Activated naive CD4-positive, alpha-beta T cell treated with anti-CD3 and anti-CD28 coated beads, Interleukin-2, amount 50 U/mL, for 16 hours (primary cell): Measurements from ENCODE around the gene PRH2.

Experiments used
- DNase-seq: peaks from one replicate; pipeline ENCODE4 v3.0.0-alpha.2; 2020

The PRH2 gene

GRCh38 chr12:10928746-10929286, at the start of gene PRH2:
Gene PRH2 (plus strand): TSS chr12:10929236. CDS start chr12:10929274, 38 bp downstream.
- no peak for DNase-seq

DNA sequence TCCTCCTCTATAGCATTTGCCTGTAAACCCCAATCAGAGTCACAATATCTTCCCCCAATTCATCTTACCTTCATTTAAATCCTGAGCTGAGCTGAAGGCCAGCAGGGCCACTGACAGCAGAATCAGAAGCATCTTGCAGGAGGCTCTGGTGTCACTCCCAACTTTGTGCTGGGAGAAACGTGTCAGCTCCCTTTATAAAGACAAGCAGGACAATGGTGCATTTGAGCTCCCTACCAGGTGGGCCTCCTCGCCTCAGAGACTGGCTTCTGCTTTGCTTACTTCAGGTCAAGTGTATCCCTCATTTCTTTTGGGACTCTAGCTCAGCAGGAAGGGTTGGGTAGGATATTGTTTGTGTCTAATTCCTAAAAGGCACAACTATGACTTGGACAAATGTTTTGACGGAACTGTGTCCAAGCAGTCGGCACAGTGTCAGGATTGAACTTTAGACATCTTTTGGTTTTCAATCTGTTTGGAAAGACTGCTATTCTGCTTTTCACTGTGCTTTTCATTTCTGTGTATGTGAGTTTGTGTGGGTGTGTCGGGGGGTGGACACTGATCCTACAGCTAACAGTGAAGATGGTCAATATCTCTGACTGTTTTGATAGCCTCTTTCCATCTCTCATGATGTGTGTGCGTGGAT, 44.8 kb upstream of the PRH2 start, which contains the start of gene PRH1:
Gene PRH1, minus strand, starts transcription at position 170 of the 640 bp plus-strand sequence. Its CDS starts 38 bp downstream, at position 132.
- no peak for DNase-seq

DNA sequence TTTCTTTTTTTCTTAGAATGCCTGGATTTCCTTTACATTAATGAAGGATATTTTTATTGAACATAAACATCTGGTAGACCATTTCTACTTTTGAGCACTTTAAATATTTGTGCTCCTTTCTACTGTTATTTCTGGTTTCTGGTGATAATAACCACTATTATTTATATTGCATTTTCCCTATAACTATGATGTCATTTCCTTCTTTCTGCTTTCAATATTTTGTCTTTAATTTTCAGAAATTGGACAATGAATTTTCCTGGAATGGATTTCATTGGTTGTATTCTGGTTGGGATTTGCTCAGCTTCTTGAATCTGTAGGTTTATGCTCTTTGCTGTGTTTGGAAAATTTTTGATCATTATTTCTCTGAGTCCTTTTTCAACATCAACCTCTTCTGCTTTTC, 39.8 kb upstream of the PRH2 start:
- DNase-seq: no peak

- no peak for DNase-seq
Observed at GRCh38 chr12:10891937-10892336, 37.1 kb upstream of the PRH2 start.

DNA sequence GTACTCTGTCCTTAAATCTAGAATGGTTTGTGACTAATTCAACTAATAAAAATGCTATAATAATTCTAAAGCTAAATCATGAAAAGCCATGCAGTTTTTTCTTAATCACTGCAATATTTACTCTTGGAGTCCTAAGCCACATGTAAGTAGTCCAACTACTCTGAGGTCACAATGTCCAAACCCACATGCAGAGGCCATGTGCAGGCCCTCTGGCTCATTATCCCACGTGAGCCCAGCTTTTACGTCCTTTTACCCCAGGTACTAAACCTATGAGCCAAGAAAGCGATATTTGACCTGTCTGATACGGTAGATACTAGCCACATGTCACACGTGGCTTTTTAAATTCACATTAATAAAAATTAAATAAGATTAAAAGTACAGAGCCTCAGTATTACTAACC, 32.2 kb upstream of the PRH2 start:
- no peak for DNase-seq

DNA sequence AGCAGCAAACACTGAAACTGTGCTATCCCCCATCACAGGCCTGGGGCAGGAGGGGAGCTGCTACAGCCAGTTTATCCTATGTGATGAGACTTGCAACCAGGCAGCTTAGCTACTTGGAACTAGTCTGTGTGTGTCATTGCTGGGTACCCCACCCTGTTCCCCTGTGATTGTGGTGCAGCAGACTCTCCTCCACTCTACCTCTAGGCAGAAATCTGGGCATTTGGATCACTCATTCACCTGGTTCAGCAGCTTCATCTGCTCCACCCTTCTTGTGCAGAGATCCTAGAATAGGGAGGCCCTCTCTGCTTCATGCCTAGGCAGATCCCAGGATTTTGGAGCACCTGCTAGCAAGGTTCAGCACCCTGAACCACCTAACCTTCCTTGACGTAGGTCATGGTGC, 28.5 kb upstream of the PRH2 start:
- DNase-seq: no peak

DNA sequence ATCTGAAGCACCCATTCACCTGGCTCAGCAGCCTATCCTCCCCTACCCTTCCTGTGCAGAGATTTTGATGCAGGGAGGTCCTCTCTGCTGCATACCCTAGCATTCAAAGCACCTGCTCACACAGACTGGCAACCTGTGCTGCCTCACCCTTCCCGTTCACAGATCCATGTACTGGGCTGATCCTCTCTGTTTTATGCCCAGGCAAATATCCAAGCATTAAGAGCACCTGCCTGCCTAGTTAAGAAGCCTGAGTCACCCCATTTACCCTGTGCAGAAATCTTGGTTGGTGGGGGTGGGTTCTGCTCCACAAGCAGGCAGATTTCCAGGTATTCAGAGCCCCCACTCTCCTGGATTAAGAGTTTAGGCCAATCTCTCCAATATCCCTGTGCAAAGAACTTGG, 28.1 kb upstream of the PRH2 start:
- DNase-seq: no peak

- no peak for DNase-seq
Observed at GRCh38 chr12:10901427-10901826, 27.6 kb upstream of the PRH2 start.

- DNase-seq: no peak
Observed at GRCh38 chr12:10904686-10905085, 24.4 kb upstream of the PRH2 start.

DNA sequence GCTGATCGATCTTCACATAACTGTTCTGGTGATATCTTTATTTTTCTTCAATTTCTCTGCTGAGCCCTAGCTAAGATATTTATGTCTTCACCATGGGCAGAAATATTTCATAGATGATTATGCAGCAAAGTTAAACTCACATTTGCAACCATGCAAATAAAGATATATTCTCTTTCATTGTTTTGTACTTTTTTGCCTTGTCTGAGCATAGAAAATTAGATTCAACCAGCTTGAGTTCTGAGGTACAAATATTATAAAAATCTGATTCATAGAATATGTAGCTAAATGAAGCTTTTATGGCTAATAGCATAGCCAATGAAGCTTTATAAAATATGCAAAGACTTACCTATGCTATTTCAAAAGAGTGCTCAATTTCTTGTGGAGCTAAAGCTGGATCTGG, 19.6 kb upstream of the PRH2 start, which contains the start of gene TAS2R13:
Gene TAS2R13, minus strand, starts transcription at position 101 of the 400 bp plus-strand sequence. CDS start 264 bp downstream, outside the sequence.
- DNase-seq: no peak

DNA sequence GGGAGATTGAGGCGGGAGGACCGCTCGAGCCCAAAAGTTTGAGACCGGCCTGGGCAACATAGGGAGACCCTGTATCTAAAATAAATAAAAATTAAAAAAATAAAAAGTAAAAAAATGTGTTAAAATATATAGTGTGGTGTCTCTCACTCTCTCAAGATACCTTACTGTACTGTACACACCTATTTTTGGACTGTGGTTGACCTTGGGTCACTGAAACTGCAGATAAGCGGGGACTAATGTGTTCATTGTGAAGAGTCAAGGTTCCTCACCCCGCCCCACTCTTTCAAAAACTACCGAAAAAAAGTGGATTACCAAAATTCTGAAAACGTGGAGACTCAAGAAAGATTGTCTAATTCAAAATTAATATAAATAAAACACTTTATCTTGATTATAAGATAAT, 18.7 kb upstream of the PRH2 start:
- DNase-seq: no peak

- DNase-seq: no peak
Observed at GRCh38 chr12:10919809-10920208, 9.2 kb upstream of the PRH2 start.

- no peak for DNase-seq
Observed at GRCh38 chr12:10926269-10926668, 2.8 kb upstream of the PRH2 start.

DNA sequence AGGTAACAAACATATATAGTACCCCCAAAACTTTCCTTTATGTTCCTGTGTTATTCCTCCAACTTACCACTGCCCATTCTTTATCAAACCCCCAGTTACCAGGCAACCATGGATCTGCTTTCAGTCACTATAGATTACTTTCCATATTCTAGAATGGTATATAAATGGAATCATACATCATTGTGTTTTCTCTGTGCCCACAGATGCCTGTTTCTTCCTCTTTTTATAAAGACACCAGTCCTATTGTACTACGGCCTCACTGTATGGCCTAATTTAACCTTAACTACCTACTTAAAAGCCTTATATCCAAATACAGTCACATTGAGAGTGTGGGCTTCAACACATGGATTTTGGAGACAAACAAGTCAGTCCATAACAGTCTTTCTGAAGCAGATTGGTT, 7.5 kb downstream of the PRH2 start:
- DNase-seq: no peak

DNA sequence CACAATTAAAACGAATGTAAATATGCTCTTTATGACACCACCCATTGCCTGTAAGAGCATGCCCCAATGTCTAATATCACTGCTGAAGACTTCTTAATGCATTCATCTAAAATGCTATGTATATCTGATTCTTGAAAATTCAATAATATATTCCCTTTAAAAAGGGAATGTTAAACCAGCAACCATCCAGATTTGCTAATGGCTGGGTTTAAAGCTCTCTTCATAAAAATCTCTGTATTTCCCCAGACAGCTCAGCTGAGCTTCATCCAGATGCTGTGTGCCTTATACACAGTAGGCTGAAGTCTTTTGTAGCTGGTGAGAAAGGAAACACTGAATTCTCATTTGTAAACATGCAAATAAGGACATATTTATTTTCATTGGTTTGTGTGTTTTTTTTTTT, 10.1 kb downstream of the PRH2 start, which contains the start of gene TAS2R14:
Gene TAS2R14, minus strand, starts transcription at position 101 of the 400 bp plus-strand sequence. Its CDS starts 56 bp downstream, at position 45.
- DNase-seq: no peak

DNA sequence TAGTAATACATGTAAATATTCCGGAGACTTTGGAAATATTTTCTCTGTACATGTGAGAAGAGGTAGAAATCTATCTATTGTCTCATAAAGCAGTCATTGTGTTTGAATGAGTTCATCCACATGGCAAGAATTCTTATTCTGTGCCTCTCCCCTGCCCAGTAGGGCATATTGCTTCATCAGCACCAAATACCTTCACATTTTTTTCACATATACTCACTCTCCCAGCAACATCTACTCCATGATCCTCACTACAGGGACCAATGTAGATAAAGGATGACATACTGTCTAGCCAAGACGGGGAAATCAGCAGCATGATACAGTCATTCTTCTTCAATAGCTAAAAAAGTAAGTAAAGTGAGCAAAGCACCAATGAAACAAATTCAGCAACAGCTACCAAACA, 11.4 kb downstream of the PRH2 start:
- no peak for DNase-seq

DNA sequence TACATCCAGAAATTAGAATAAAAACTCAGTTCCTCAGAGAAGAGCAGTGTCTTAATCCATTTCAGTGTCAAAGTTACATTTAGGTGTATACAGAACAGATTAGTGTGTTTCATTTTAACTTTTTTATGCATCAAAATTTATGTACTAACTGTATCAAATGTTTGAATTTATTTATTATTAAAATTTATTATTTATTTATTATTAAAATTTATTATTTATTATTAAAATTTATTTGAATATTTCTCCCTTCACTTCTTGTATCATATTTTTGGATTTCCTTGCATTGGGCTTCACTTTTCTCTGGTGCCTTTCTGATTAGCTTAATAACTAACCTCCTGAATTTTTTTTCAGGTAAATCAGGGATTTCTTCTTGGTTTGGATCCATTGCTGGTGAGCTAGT, 12.3 kb downstream of the PRH2 start:
- no peak for DNase-seq

DNA sequence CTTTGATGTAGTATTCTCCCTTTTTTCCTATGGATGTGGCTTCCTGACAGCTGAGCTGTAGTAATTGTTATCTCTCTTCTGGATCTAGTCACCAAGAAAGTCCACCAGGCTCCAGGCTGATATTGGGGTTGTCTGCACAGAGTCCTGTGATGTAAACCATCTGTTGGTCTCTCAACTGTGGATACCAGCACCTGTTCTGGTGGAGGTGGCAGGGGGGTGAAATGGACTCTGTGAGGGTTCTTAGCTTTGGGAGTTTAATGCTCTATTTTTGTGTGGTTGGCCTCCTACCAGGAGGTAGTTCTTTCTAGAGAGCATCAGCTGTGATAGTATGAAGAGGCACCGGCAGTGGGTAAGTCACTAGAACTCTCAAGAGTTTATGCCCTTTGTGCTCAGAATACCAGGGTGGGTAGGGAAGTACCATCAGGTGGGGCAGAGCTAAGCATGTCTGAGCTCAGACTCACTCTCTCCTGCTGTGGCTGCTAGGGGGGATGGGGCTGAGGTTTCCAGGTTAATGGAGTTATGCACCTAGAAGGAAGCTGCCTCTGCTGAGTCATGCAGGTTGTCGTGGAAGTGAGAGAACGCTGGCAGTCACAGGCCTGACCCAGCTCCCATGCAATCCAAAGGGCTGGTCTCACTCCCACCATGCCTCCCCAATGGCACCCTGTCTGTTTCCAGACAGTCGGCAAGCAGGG, 13.0 kb downstream of the PRH2 start:
- DNase-seq: no peak

DNA sequence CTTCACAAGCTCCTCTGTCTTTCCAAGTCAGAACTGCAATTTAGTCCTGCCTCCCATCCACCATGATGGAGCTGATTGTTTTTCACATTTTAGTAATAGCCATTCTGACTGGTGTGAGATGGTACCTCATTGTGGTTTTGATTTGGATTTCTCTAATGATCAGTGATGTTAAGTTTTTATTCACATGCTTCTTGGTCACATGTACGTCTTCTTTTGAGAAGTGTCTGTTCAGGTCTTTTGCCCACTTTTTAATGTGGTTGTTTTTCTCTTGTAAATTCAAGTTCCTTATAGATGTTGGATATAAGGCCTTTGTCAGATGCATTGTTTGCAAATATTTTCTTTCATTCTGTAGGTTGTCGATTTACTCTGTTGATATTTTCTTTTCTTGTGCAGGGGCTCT, 14.1 kb downstream of the PRH2 start:
- DNase-seq: no peak

DNA sequence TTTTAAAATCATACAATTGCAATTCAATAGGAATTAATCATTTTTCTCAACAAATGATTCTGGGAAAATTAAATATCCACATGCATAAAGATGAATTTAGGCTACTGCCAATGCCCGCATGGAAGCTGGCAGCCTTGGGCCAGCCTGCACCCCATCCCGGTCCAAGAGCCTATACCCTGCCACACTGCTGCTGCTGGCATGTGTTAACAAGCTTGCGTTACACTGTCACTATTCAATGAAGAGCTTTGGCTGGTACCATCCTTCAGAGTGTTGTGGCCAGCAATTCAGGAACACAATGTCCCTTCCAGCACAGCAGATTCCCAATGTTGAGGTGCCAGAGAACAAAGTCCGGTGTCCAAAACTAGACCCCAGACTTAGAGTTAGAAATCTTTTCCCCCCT, 23.6 kb downstream of the PRH2 start:
- DNase-seq: no peak

DNA sequence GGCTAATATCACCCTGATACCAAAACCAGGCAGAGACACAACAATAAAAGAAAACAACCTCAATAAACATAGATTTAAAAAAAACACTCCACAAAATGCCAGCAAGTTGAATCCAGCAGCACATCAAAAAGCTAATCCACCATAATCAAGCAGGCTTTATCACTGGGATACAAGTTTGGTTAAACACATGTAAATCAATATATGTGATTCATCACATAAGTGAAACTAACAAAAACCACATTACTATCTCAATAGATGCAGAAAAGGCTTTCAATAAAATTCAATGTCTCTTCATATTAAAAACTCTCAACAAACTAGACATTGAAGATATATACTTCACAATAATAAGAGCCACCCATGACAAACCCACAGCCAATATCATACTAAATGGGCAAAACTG, 27.0 kb downstream of the PRH2 start:
- DNase-seq: no peak

- no peak for DNase-seq
Observed at GRCh38 chr12:10957741-10958140, 28.7 kb downstream of the PRH2 start.

DNA sequence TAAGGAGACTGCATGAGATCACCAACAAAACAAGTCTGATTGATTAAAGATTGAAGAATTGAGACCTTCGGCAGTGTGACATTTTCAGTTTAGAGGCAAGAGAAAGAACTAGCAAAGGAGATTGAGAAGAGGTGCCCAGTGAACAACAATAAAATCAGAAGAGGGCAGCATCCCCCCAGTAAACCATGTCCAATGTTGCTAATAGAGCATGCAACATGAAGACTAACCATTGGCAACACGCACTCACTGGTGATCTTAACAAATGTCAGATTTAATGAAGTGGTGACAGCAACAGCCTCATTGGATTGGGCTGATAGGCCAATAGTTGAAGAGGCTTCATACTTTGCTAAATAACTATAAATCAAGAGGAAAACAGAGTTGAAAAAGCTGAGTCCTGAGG, 30.8 kb downstream of the PRH2 start:
- DNase-seq: no peak

- DNase-seq: no peak
Observed at GRCh38 chr12:10960211-10960610, 31.2 kb downstream of the PRH2 start.
